ENCODE measurements around the gene MAP3K6.
"Not testable (repeated sequence)": the region's sequence is repeated elsewhere in the genome, so short reads cannot be mapped to it uniquely, and the experiment has no call there.

Gene MAP3K6

DNA sequence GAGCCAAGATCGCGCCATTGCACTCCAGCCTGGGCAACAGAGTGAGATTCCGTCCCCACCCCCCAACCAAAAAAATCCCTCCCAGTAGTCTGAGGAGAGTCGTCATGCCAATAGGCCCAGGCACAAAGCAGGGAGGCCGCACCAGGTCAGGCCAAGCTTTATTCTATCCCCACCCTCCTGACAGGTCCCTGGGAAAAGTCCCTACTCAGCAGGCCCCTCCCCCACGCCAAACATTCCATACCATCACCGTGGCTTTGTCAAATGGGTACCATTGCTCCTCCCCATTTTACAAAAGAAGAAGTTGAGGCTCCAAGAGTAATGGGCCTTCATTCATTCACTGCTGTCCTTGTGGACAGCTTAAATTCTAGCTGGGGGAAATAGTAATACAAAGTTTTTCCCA, 31.0 kb upstream of the MAP3K6 start:
- DNase-seq (ENCODE audit: low spot score) = no peak

DNA sequence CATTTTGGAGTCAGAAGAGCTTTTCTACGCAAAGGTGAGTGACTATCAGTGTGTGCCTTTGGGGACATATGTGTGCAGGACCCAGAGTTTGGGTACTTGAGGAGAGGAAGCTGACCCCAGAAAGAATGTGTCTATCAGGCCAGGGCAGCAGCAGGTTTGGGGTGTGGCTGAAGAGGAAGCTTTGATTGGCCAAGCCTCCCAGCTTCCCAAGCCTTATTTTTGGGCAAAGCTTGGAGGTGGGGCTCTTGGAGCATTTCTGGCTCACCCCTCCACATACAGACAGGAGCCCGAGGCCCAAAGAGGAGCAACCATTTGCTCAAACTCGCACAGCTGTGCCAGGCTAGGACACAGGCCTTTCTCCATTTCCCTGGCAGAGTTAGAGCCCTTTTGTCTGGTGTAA, 30.3 kb upstream of the MAP3K6 start:
- DNase-seq (ENCODE audit: low spot score) = no peak

DNA sequence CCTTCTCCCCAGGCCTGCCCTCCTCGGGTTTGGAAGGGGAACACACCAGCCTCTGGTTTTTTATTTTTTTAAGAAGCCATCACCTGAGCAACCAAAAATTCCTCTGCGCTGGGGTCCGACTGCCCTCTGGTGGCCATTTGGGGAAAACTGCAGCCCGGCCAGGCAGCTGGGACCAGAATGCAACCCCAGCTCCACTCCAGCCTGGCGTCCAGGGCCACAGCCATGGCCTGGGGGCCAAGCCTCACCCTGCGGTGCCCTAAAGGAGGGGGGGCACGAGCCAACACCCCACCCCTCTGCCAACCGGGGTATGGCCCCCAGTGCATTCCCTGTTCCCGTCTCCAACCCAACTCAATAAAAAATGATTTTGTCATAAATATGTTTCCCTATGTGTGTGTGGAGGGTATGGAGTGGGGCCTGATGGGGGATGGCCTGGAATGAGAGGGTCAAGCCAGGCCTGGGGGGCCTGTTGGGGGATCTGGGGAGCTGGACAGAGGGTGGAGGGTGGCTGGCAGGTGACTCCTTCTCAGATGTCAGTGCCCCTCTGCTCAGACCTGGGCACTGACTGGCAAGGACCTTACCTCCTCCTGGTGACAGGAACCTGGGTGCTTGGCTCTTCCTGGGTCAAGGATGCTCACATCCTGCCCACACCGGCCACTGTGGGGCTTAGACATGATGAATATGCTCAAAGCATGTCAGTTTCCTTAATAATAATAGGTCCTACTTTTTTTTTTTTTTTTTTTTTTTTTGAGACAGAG, 28.9 kb upstream of the MAP3K6 start:
- DNase-seq (ENCODE audit: low spot score) = peak; percentile 87

DNA sequence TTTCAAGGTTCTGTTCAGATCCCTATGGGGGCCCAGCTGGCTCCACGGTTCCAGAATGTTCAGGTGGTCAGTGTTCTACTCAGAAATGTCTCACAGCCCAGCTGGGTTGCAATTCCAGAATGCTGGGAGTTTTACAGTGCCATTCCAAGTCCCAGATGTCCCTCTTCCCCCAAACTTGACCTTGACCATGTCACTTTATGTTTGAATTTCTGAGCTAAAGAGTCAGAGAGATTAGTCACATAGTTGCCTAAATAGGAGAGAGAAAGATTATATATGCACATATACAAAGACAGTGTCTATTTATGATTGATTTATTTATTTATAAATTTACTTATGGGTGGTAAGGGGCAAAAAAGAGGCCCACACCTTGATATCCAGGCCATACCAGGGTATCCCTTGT, 28.2 kb upstream of the MAP3K6 start:
- DNase-seq (ENCODE audit: low spot score) = no peak

DNA sequence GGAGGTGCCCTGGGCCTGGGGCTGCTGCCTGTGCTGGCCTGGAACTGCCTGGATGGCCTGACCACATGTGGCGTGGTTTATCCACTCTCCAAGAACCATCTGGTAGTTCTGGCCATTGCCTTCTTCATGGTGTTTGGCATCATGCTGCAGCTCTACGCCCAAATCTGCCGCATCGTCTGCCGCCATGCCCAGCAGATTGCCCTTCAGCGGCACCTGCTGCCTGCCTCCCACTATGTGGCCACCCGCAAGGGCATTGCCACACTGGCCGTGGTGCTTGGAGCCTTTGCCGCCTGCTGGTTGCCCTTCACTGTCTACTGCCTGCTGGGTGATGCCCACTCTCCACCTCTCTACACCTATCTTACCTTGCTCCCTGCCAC, 27.5 kb upstream of the MAP3K6 start:
- no peak for DNase-seq (ENCODE audit: low spot score)

DNA sequence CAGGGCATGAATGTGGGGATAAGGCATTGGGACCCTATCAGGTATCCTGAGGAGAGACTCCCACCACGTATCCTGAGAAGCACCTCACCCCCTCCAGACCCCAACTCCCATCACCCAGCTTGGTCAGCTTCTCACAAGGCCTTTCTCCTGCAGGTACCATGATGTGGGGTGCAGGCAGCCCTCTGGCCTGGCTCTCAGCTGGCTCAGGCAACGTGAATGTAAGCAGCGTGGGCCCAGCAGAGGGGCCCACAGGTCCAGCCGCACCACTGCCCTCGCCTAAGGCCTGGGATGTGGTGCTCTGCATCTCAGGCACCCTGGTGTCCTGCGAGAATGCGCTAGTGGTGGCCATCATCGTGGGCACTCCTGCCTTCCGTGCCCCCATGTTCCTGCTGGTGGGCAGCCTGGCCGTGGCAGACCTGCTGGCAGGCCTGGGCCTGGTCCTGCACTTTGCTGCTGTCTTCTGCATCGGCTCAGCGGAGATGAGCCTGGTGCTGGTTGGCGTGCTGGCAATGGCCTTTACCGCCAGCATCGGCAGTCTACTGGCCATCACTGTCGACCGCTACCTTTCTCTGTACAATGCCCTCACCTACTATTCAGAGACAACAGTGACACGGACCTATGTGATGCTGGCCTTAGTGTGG, 27.0 kb upstream of the MAP3K6 start:
- DNase-seq (ENCODE audit: low spot score) = no peak

DNA sequence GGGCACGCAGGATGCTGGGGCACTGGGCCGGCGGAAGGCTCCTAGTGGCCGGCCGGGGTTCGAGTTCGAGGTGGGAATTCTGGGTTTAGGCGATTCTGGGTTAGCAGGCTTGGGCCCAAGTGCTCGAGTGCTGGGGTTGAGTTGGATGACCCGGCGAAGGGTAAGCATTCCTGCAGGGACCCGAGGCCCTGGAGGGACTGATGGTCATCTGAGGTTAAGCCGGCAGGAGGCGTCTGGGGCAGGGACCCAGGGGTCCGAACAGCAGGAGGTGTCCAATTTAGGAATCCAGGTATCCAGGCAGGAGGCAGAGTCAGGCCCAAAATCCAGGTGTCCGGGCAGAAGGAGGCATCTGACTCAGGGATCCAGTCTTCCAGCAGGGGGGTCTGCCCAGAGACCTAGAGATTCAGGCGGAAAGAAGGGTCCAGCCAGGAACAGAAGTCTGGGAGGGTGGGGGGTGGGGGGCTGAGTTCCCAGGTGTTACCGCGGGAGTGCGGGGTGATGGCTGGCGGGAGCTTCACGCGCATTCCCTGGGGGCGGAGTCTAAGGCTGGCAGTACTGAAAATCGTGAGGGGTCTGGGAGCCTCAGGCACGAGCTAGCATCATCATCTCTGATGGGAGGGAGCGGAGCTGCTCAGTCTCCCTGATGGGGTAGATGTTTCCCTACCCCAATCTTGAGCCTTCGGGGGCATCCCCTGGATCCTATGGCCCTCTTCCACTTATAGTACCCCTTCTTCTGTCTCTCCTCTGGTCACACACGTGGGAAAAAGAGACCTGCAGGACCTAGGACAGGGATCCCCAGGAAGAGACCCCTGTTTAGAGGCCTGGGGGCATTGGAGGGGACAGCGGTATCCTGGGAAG, 26.2 kb upstream of the MAP3K6 start:
- DNase-seq (ENCODE audit: low spot score) = no peak

DNA sequence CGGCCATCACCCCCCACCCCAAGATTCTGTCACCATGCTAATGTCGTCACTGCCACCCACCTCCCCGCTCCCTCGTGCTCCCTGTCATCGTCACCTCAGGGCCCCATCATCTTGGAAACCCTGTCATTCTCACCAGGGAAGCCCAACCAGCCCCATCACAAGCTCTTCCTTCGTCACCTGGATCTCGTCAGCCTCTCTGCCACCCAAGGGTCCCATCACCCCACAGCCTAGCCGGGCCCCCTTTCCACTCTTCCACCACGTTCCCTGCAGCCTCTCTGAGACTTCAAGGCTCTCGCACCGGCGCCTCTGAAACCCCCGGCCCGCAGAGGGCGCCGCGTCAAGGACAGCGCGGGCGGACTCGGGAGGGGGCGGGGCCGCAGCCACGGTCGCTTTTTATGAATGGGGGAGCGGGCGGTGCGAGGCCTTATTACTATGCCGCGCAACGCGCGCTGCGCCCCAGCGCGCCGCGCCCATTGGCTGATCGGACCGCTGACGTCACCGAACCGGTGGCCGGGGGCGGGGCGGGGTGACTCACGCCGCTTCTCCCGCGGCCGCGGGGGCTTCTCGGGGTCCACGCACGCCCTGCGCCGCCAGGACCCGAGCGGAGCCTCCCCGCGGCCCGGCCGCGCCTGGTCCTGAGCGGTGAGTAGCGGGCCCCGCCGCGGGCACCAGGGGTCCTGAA, 25.5 kb upstream of the MAP3K6 start, which contains the start of gene GPR3:
Gene GPR3 (plus strand): TSS at position 527 of the 682 bp plus-strand sequence. CDS start 1,177 bp downstream, outside the sequence.
- peak; percentile 97 for DNase-seq (ENCODE audit: low spot score)

DNA sequence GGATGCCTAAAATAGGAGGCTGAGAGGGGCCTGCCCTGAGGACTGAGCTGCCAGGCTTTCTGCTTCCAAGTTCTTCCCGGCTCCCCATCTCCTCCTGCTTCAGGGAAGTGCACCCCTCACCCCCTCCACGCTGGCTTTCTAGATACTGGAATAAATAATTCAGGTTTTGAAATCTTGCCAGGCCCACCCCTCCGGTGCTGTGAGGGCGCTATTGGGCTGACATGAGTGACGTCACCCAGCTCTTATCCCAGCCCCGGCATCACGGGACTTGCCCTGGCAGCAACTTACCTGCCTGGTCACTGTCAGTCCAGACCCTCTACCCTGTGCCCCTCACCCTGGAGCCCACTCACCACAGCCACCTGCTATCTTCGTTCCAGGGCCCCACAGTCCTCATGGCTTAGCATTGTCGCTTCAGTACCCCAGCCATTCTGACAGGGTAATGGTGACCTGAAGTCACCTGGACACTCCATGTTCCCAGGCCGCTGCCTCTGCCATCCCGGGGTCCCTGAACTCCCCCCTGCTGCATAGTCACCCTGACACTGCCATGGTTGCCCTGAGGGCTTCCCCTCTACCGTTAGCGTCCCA, 24.8 kb upstream of the MAP3K6 start:
- DNase-seq (ENCODE audit: low spot score) = peak; percentile 59

DNA sequence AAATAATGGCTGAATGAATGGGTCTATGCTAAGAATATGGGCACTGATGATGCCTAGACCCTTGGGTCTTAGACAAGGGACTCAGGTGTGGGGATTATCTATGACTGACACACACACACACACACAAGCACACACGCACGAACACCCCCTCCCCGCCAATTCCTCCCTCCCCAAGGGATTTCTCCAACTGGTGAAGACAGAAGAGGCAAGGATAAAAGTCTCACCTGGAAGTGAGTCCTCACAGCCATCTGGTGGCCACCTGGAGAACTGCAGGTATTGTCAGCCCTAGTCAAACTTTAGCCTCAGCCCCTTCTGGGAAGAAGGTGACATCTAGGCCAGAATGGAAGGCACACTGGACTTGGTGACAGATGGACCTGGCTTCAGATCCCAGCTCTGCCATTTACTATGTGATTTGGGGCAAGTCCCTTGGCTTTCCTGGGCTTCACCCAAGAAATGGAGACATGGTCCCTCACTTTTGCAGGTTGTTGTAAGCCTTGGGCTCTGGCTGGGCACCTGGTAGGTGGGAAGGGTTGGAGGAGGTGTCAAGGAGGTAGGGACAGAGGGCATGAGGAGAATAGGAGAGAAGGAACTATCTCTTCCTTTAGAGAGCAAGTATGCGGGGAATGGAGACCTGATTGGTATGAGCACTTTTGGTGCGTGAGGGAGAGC, 21.7 kb upstream of the MAP3K6 start:
- peak; percentile 52 for DNase-seq (ENCODE audit: low spot score)

DNA sequence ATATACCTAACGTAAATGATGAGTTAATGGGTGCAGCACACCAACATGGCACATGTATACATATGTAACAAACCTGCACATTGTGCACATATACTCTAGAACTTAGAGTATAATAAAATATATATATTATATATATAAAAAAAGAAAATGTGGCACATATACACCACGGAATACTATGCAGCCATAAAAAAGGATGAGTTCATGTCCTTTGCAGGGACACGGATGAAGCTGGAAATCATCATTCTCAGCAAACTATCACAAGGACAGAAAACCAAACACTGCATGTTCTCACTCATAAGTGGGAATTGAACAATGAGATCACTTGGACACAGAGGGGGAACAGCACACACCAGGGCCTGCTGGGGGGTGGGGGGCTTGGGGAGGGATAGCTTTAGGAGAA, 18.0 kb upstream of the MAP3K6 start:
- DNase-seq (ENCODE audit: low spot score) = not testable (repeated sequence)

DNA sequence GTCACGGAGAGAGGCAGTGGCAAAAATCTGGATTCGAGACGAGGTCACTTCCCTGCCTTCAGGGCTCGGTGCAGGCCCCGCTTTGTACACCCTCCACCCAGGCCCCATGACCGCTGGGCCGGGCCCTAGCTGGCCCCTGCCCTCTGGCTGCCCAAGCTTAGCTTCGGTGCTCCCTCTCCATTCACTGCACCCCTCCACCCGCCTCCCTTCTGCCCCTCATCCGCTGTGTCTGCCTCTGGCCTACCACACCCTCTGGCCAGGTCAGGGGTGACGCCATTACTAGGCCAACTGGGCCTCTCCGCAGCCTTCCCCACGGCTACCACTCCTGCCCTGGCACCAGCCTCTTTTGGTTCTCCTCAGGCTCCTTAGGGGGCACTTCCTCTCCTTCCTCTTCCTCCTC, 16.9 kb upstream of the MAP3K6 start:
- no peak for DNase-seq (ENCODE audit: low spot score)

DNA sequence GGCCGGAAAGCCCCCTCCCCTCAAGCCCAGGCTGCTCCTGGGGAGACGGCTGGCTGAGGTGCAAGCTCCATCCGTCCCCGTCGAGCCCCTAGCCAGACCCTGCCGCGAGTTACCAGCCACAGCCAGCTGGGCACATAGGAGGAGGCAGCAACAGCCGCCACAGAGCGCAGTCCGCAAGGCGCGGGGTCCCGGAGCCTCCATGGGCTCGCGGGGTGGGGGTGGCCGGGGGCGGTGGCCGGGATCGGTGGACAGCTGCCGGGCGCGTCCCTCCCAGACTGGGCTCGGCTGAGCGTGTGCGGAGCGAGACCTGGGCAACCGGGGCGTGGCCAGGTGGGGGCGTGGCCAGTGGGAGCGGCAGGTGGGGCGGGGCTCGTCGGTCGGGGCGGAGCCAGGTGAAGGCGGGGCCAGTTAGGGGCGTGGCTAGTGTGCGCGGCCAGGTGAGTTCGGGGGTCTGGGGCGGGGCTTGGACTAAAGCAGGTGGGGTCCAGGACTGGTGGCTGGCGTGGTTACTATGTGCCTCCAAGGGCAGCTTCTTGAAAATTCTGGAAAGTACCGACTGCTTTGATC, 16.4 kb upstream of the MAP3K6 start, which contains the start of gene CD164L2:
Gene CD164L2 (minus strand): TSS at position 295 of the 567 bp plus-strand sequence. CDS start 94 bp downstream, at position 201.
- no peak for DNase-seq (ENCODE audit: low spot score)

DNA sequence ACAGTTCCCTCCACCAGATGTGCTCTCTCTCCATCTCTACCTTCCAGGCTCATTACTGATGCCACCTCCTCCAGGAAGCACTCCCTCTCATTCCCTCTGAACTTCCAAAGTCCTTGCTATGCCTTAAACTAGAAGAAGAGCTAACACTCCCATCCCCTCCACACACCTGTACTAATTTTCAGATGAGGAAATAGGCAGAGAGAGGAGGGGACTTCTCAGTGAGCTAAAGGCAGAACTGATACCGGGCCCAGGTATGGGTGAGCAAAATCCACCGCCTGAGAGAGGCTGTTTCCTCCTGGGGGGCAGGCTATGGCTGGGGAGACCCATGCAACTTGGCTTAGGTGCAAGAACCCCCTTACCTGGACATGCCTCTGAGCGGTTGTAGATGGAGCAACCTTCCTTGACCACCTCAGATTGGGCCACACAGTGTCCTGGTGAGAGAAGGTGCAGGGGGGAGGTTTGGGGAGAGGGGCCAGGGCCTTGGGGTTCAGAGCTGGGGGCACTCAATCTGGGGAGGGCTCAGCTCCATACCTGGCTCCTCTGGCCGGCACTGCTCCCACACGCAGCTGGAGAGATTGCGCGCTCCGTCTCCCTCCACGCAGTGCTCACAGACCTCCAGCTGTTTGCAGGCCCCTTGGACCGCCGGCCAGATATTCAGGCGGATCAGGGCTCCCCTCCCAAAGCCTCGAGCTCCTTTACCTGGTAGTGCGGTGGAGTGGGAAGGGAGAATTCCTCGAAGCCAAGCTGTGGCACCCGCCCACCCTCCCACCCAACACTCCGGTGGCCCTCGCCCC, 15.4 kb upstream of the MAP3K6 start:
- DNase-seq (ENCODE audit: low spot score) = no peak

DNA sequence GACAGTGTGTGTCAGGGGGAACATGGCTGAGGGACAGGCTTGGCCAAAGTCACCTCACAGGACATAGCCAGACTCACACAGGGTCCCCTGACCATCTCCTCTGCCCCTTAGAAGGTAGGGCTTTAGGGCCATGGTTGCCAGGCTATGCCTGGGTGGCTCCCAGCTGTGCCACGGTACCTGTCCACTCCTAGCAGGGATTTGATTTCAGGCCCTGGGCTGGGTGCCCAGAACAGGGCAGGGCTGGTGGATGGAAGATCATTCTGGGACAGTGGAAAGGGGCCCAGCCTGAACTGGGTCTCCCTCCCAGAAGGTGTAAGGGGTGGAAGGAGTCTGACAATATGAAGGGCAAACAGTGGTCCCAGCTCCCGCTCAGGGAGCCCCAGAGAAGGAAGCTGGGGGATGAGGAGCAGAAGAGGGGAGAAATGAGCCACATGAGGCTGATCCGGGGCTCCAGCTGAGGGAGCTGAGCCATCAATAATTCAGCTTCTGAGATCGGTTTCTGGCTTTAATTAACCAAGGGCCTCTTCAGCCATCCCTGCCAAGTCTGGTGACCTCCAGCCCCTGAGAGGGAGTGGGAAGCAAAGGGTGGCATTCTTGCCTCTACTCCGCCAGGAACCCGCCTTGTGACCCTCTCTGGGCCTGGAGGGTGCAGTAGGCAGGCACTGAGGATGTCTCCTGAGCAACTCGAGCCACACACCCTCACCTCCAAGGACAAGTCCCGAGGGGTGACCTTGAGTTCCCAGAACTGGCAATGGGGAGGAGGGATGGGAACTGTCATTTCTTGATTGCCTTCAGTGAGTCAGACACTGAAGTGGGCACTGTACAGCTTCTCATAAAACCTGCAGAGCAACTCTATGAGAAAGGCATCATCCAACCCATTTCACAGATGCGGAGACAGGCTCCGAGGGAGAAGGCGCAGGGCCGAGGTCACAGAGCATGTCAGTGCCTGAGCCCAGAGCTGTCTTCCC, 14.3 kb upstream of the MAP3K6 start:
- no peak for DNase-seq (ENCODE audit: low spot score)

DNA sequence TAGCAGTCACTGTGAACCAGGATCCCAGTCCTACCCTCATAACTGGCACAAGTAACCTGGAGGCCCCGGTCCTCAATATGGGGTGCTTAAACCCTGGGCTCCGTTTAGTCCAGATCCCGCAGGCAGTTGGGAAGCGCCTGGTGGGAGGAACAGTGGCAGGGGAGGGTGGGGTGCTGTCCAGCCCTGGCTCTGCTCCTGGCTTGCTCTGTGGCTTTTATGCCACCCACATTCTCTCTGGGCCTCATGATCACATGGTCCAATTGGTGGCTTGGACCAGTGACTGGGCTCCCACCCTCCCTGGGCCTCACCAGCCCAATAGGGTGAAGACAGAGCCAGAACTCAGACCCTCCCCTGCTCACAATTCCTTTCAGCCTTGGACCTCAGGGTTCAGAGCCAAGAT, 13.5 kb upstream of the MAP3K6 start:
- peak; percentile 41 for DNase-seq (ENCODE audit: low spot score)

DNA sequence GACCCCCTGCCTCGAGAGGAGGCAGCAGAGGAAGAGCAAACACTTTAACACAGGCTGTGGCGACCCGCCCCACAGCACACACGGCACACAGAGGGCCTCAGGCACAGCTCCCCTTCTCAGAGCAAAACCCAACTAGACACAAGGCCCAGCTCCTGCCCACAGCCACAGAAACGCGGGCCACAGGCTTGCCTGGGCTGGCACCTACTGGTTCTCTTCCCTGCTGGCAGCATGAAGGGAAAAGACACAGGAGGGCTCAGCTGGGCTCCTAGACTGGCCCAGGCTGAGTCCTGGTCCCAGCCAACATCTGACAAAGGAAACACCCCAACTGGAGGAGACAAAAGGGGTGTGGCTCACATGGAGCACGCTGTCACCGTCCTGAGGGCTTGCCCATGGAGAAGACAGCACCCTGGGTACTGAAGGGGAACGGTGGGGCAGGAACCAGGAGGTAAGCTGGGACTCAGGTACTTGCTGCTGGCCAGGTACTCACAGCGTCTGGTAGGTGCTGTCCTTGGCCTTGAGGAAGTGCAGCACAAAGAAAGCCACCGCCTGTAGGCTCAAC, 12.9 kb upstream of the MAP3K6 start:
- no peak for DNase-seq (ENCODE audit: low spot score)

DNA sequence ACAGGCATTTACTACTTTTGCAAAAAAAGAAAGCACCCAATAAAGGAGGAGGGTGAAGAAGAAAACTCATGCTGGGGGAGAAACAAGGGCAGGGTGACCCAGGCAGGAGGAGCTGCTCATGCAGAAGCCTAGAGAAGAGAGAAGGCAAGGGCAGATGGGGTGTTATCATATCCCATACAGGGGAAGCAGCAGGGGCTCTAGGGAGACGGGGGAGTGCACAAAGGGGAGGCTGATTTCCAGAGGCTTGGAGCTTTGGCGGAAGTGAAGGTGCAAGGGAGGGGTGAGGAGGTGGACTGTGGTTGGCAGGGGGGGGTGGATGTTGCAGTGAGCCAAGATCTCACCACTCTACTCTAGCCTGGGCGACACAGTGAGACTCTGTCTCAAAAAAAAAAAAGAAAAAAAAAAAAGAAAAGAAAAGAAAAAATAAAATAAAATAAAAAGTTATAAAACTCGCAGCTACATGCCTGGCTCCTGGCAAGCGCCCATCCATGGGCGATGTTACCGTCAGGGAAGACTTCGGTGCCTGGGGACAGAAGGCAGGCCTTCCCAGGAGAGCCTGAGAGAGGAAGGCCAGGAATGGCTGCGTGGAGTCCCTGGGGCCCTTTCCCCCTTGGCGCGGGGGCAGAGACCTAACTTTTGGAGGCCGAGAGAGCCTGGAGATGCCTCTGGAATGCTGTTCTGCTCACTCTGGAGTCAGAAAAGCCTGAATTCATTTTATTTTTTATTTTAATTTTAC, 11.2 kb upstream of the MAP3K6 start:
- DNase-seq (ENCODE audit: low spot score) = no peak
